ENCODE data around the gene CST3.
"Not testable (repeated sequence)": the region's sequence is repeated elsewhere in the genome, so short reads cannot be mapped to it uniquely, and the experiment has no call there.

The CST3 gene

DNA sequence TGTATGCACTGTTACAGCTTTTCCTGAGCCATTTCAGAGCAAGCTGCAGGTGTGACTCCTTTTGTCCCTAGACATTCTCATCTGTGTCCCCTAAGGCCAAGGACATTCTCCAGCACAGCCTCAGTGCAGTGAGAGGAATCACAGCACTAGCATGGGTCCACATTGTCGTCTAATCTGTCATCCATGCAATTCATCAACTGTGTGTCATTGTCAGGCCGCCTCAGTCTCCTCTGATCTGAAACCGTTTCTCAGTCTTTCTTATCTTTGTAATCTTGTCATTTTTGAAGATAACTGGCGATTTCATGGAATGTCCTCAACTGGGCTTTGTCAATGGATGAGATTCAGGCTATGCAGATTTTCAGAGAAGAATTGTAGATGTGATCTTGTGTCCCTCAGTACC, 26.3 kb upstream of the CST3 start:
- not testable (repeated sequence) for H3K4me3 ChIP-seq (ENCODE audit: low read depth, low read length); DNase-seq (ENCODE audit: low read depth)

DNA sequence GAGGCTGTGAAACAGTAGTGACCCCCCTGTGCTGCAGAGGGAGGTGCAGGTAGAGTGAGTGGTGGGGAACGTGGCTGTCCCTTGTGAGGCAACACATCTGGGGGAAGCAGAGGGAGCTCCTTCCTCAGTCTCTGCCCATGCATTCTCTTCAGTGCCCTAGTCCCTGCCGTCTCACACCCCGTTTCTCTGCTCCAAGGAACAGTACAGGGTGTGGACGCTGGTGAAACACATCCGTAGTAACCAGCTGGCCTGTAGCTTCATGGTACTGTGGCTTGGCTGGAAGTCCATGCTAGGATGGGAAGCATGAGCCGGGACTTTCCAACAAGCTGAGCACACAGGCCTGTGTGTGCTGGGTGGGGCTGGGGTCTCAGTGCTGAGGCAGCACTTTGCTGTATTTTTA, 25.4 kb upstream of the CST3 start:
- no peak overlapping the region for H3K4me3 ChIP-seq (ENCODE audit: low read depth, low read length)
- no peak for DNase-seq (ENCODE audit: low read depth)

DNA sequence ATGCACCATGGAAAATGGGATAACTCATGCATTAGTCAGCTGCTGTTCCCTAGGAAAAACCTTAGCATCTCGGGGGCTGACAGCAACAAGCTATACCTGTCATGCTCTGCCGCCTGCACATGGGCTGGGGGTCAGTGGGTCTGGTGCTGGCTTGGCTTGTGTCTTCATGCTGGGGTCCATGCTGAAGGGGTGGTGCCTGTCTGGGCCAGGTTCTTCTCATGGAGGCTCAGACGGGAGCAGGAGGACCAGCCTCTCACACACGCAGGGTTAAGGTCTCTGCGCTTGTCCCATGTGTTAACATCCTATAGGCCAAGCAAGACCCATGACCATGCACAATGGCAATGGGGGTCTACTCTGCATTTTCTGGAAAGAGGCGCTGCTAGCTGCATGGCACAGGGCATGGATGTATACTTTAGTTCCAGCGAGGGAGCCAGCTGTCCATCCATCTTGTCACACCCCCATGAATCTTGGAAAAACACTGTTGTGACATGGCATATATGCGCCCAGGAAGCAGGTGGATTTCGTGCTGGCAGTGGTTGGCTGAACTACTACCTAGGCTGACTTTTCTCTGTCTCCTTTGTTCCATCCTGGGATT, 24.6 kb upstream of the CST3 start:
- no peak overlapping the region for H3K4me3 ChIP-seq (ENCODE audit: low read depth, low read length)
- no peak for DNase-seq (ENCODE audit: low read depth)

DNA sequence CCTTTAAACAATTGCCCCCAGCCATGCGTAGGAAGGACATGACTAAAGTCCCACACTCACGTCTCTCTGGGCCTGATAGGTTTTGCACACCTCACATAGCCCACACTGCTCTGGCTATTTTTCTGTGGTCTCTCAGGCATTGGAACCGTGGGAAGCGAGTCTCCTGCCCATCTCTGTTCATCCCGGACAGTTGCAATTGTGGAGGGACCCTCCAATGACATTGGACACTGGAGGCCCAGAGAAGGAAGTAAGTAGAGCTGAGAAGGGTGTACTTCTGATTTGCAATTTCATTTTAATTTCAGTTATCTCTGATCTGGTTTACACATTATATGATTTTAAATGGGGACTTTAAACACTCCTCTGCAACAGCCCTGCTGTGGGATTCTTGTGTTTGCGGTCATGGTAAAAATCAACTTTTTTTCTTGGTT, 23.3 kb upstream of the CST3 start:
- H3K4me3 ChIP-seq (ENCODE audit: low read depth, low read length), result no peak overlapping the region
- DNase-seq (ENCODE audit: low read depth), result no peak

DNA sequence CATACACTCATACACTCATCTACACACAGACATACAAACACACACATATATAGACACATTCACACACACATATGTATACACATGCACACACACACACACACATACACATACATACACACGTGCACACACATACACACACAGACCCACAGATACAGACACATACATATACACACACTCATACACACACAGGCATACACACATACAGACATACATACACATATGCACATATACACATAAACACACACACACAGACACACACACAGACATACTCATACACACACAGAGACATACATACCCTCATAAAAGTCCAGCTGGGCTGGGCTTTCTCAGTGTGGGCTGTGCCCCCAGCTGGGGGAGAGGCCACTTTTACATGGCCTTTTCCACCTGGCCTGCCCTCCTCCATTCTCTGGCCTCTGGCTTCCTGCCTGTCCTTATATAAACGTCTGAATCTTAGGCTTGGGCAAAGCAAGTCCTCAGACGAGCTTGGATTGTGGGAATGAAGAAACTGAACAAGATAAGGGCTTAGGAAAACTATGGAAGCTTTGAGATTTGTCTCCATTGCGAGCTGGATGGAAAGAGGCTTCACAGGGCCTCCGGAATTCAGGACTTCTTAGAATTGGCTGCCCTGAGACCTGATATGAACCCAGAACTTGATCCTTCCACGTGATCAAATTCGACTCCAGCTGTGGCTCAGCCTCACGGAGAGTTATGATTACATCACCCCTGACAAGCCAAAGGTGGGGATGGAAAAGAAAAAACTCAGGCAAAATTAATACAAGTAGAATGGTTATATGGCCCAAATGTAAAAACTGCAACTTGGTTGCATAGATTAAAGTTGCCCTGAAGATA, 22.5 kb upstream of the CST3 start:
- DNase-seq (ENCODE audit: low read depth), result peak; percentile 28
- no peak overlapping the region for H3K4me3 ChIP-seq (ENCODE audit: low read depth, low read length)

DNA sequence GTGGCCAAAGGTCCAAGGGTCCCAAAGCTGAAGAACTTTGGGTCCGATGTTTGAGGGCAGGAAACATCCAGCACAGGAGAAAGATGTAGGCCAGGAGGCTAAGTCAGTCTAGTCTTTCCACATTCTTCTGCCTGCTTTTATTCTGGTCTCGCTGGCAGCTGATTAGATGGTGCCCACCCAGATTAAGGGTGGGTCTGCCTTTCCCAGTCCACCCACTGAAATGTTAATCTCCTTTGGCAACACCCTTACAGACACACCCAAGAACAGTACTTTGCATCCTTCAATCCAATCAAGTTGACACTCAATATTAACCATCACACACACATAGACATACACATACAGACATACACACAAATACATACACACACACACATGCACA, 21.8 kb upstream of the CST3 start:
- not testable (repeated sequence) for H3K4me3 ChIP-seq (ENCODE audit: low read depth, low read length); DNase-seq (ENCODE audit: low read depth)

DNA sequence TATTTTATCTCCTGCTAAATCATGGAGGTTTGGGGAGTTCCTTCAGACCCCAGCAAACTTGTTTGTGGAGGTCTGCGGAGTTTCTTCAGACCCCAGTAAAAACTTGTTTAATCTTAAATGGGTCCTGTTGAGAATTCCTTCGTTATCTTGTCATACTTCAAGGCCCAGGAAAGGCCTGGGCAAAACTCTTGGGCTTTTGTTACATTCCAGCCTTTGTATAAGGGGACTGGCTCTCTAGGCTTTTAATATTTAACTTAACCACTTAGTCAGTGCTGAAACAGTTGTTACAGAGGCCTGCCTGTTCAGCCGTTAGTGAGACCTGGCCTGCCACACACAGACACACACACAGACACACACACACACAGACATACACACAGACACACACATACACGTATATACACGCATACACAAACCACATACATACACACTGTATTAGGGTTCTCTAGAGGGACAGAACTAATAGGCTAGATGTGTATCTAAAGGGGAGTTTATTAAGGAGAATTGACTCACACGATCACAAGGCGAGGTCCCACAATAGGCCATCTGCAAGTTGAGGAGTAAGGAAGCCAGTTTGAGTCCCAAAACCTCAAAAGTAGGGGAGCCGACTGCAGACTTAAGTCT, 21.3 kb upstream of the CST3 start:
- no peak for DNase-seq (ENCODE audit: low read depth)

DNA sequence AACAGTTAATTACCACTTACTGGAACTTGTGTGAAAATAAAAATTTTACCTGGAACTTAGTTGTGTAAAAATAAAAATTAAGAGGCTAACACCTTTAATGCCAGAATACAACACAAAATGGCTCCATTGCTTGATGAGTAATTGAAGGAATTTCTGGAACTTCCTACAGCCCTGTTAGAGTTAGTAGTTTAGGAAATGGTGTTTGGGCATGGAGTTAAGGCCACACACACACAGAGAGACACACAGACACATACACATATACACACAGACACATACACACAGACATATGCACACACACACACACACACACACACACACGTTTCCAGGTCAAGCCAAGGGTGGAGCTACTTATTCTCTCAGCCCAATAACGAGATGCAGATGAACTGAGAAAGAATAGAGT, 20.6 kb upstream of the CST3 start:
- H3K4me3 ChIP-seq (ENCODE audit: low read depth, low read length), result no peak overlapping the region
- DNase-seq (ENCODE audit: low read depth), result no peak

More for the DNA sequence above, 21.3 kb upstream of the CST3 start:
- no peak overlapping the region for H3K4me3 ChIP-seq (ENCODE audit: low read depth, low read length)

DNA sequence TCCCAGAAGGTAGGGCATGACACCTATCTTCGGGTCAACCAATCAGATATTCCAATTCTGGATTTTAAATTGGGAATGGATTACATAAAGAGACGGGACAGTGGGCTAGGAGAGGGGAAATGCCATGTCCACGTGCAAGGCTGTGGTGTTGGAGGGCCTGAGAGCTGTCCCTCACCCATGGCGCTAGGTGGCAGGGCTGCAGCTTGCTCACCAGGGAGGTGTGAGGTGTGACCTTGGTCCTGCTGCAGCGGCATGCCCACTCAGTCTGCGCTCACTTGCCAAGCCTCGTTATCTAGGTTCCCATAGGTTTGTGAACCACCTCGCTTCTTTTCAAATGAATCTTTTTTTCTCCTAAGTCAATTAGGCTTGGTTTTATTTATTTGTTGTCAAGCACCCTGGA, 19.4 kb upstream of the CST3 start:
- no peak for DNase-seq (ENCODE audit: low read depth)
- H3K4me3 ChIP-seq (ENCODE audit: low read depth, low read length), result no peak overlapping the region

DNA sequence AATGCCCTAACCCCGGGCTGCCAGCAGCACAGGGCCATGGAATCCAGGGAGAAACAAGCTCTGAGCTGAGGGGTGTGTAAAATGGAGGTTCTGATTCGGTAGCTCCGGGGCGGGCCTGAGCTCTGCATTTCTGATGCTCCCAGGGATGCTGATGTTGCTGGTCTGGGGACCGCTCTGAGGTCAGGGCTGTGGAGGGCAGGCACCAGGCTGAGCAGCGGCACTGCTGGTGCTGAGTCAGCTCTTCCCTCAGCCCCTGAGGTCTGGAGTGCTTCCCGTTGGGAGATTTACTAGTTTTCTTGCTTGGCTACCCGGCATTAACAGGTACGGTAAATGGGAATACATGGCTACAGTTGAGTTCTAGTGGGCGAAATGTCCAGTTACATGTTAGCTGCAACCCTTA, 18.6 kb upstream of the CST3 start:
- no peak for DNase-seq (ENCODE audit: low read depth)
- no peak overlapping the region for H3K4me3 ChIP-seq (ENCODE audit: low read depth, low read length)

DNA sequence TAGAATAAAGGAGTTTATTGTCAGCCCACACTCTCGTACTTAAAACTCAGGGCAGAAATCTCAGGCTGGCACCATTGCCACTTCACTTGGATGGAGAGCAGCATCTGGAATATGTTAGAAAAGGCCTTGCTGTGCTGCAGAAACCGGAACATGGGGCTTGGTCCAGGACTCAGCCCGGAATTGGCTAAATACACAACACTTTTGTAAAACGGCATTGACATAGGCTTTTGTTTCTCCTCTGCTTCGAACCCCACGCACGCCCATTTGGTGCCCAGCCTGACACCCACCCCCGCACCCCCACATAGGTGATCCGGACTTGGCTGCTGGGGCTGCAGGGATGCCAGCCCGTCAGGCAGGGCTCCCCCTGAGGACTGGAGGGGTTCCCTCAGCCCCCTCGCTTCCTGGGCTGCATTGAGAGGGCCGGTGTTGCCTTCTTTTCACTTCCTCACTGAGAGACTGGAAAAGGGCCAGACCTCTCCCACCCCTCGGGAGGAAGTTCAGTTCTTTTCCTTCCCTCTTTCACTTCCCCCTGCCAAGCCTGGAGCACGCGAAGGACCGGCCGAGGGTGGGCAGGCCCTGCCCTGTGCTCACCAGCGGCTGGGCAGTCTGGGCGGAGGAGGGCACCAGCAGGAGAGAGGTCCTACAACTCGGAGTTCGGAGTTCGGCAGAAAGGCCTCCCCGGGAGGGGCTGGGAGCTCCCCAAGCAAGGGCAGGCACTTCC, 17.9 kb upstream of the CST3 start:
- no peak for DNase-seq (ENCODE audit: low read depth)

DNA sequence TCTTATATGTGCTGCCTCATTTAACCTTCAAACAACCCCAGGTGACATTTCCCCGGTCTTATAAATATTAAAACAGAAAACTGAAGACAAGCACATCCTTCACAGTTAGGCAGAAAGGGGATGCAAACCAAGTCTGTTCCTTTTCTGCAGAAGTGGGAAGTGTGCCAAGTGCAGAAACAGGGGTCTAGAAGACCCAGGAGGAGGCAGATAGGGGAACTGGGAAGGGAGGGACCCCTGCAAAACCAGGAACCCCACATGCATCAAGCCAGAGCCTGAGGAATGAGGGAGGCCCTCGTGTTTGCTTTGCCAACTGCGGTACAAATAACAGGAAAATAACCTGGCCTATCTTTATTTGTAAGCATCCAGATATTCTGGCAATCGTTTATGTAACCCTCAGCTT, 17.0 kb upstream of the CST3 start:
- no peak for DNase-seq (ENCODE audit: low read depth)
- no peak overlapping the region for H3K4me3 ChIP-seq (ENCODE audit: low read depth, low read length)

More for the DNA sequence above, 17.9 kb upstream of the CST3 start:
- H3K4me3 ChIP-seq (ENCODE audit: low read depth, low read length), result no peak overlapping the region

DNA sequence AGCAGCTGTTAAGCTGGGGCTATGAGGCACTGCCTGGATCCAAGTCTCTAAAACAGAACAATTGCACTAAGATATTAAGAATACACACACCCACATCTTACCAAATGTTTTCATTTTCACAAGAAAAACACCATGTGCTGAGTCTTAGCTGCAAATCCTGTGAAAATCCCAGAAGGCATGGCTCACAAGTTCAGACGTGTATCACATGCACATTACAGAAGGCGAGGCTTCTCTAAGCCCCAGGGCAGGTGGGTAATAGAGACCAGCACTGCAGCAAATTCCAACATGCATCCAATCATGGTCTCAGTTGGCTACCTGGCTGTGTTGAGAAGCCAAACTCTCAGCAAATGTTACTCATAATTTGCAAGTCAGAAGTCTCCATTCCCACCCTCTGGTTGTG, 16.2 kb upstream of the CST3 start:
- no peak for DNase-seq (ENCODE audit: low read depth)

DNA sequence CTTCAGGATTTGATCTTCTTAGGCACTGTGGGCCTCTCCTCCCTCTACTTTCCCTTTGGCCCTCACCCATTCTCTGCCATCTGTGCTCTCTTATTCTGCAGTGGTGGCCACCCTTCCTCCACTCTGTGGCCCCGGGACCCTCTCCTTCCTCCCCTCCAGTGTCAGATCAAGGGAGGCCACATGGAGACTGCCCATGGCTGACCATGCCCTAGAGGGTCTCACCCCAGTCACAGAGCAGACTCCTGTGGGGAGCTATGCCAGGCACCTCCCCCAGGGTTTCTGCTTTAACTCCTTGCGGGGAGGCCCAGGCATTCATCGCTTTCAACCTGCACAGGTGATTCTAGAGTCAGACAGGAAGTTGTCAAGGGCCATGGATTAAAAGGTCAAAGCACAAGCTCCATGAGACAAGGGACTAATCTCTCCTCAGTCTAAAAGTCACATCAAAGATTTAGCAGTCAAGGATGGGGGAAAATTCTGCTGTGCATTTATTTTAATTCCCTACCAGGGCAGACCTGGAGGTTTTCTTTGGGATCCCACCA, 15.7 kb upstream of the CST3 start:
- DNase-seq (ENCODE audit: low read depth), result no peak
- H3K4me3 ChIP-seq (ENCODE audit: low read depth, low read length), result no peak overlapping the region

More for the DNA sequence above, 16.2 kb upstream of the CST3 start:
- no peak overlapping the region for H3K4me3 ChIP-seq (ENCODE audit: low read depth, low read length)

DNA sequence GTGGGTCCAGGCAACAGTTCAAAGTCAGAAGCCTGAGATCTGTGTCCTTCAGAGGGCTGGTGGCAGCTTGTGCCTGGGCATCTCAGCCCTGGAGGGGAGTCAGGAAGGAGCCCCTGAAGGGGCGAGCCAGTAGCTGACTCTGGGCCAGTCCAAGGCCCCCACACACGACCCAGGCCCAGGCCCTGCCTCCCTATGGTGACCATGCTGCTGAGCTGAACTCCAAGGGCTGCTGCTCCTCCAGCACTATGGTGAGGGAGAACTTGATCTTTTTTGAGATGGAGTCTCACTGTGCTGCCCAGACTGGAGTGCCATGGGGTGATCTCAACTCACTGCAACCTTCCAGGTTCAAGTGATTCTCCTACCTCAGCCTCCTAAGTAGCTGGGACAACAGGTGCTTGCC, 15.2 kb upstream of the CST3 start:
- no peak for DNase-seq (ENCODE audit: low read depth)
- no peak overlapping the region for H3K4me3 ChIP-seq (ENCODE audit: low read depth, low read length)

DNA sequence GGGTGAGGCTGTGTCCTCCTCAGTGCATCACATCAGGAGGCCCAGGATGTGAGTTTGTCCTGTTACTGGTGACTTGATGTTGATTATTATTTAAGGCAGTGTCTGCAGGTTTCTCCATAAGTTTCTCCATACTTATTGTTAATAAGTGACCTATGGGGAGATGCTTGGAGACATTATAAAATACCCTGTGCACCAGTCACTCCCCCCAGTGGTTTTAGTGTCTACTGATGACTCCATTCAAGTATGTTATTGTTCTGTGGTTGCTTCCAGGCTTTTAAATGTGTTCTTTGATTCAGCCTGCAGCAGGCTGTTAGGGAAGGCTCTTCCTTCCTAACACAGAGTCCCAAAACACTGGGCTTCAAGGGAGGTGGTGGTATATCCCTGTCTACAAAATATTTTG, 14.6 kb upstream of the CST3 start:
- DNase-seq (ENCODE audit: low read depth), result no peak

DNA sequence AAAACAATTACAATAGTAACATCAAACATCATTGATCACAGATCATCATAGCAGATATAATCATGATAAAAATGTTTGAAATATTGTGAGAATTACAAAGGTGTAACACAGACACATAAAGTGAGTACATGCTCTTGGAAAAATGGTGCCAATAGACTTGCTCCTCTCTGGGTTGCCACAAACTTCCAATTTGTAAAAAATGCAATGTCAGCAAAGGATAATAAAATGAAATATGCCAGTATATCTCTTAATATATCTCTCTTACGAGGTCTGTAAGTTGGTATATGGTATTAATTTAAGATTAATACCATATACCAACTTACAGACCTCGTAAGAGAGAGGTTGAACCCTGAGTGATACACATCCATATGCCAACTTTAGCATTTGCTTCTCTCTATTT, 13.4 kb upstream of the CST3 start:
- DNase-seq (ENCODE audit: low read depth), result no peak
- no peak overlapping the region for H3K4me3 ChIP-seq (ENCODE audit: low read depth, low read length)

More for the DNA sequence above, 14.6 kb upstream of the CST3 start:
- no peak overlapping the region for H3K4me3 ChIP-seq (ENCODE audit: low read depth, low read length)

DNA sequence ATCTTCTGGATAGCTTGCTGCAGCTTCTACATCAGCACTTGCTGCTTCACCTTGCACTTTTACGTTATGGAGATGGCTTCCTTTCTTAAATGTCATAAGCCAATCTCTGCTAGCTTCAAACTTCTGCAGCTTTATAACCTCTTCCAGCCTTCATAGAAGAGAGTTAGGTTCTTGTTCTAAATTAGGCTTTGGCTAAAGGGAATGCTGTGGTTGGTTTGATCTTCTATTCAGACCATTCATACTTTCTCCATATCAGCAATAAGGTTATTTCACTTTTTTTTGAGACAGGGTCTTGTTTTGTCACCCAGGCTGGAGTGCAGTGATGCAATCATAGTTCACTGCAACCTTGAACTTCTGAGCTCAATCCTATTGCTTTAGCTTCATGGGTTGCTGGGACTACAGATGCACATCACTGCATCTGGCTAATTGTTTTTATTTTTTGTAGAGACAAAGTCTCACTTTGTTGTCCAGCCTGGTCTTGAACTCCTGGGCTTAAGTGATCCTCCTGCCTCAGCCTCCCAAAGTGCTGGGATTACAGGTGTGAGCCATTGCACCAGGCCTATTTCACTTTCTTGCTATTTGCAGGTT, 12.2 kb upstream of the CST3 start:
- DNase-seq (ENCODE audit: low read depth), result no peak
- no peak overlapping the region for H3K4me3 ChIP-seq (ENCODE audit: low read depth, low read length)

DNA sequence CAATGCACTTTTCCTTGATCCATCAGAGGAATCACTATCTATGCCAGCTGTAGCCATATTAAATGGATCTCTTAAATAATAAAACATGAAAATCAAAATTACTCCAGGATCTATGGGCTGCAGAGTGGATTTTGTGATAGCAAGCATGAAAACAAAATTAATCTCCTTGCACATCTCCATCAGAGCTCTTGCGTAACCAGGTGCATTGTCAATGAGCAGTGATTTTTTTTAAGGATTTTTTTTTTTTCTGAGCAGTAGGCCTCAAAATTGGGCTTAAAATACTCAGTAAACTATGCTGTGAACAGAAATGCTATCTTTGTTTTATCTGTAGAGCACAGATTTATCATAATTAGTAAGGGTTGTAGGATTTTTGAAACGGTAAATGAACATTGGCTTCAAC, 11.5 kb upstream of the CST3 start:
- no peak for DNase-seq (ENCODE audit: low read depth)

DNA sequence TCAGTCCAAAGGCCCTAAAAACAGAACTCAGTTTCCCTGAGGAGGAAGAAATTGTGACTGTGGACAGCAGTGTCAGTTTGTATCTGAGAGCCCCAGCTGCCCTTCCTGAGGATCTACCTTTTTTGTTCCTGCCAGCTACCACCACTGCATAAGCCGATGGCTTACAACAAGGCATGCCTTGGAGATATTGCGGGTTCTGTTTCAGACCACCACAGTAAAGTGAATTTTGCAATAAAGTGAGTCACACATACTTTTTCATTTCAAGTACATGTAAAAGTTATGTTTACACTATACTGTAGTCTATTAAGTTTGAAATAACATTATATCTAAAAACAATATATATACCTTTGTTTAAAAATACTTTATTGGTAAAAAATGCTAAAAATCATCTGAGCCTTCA, 9.6 kb upstream of the CST3 start:
- DNase-seq (ENCODE audit: low read depth), result no peak
- H3K4me3 ChIP-seq (ENCODE audit: low read depth, low read length), result no peak overlapping the region

More for the DNA sequence above, 11.5 kb upstream of the CST3 start:
- H3K4me3 ChIP-seq (ENCODE audit: low read depth, low read length), result no peak overlapping the region

All from skeletal muscle cell (primary cell).